Measurements from ENCODE around the gene OPN1LW. TPM values are rescaled to one million over a fixed set of nuclear protein-coding genes. Genes with fewer than 3 reads are reported as not detected.

The OPN1LW gene
- total RNA-seq, 4 donors from 2014 or later, result not detected

DNA sequence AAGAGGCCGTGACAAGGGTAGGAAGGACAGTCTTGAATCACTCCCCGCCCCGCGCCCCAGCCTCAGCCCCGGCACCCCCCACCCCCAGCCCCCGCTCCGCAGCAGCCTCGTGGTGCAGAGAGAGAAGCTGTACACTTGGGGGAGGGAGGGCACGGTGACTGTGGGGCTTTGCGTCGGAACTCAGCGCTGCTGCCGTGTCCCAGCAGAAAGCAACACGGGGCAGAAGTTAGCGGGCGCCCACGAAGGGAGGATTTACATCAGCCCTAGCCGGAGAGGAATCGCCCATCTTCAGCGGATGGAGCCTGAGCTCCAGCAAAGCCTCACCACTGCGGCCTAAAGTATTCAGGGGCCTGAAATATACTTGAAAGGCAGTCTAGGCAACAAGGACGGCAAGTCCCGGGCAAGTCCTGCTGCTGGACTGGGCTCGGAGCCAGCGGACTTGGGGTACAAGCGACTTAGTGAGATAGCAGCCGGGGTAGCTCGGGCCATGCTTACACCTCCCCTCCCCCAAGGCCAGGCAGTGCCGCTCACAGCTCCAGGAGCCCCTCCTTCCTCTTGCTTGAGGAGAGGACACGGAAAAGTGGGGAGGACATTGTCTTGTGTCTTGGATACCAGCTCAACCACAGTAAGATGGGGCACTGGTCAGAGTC, 18.5 kb upstream of the OPN1LW start:
- no peak overlapping the region for H3K4me3 ChIP-seq (ENCODE audit: low read depth, poor library complexity, severe bottlenecking)
- DNase-seq (ENCODE audit: low spot score in 2 of 2), result peak in 1 of 2 donors; percentile 78
- TF ChIP-seq, protein P1, sequence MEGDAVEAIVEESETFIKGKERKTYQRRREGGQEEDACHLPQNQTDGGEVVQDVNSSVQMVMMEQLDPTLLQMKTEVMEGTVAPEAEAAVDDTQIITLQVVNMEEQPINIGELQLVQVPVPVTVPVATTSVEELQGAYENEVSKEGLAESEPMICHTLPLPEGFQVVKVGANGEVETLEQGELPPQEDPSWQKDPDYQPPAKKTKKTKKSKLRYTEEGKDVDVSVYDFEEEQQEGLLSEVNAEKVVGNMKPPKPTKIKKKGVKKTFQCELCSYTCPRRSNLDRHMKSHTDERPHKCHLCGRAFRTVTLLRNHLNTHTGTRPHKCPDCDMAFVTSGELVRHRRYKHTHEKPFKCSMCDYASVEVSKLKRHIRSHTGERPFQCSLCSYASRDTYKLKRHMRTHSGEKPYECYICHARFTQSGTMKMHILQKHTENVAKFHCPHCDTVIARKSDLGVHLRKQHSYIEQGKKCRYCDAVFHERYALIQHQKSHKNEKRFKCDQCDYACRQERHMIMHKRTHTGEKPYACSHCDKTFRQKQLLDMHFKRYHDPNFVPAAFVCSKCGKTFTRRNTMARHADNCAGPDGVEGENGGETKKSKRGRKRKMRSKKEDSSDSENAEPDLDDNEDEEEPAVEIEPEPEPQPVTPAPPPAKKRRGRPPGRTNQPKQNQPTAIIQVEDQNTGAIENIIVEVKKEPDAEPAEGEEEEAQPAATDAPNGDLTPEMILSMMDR (IDR thresholded peaks at IDR 0.05), result no peak
- TF ChIP-seq POLR2A (IDR thresholded peaks at IDR 0.05), result no peak
- 84% methylated on average over 16 to 29 of the region's 30 CpGs for WGBS, 2 donors
- intact Hi-C loops (cut with DNase I; ENCODE audit: low total_unique reads), result no loop called here

DNA sequence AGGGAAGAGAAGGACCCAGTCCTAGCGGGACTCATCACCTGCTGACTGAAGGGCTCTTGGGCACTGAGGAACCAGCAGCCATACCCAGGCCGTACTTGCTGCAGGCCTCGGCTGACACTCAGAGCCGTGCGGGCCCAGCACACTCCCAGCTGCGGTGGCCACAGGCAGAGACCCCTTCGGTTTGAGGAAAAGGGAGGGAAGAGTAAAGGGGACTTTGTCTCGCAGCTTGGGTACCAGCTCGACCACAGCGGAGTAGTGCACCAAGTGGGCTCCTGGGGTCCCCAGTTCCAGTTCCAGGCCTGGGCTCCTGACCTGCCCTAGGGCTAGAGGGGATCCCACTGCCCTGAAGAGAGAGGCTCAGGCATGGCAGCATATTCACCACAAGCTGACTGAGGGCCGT, 17.9 kb upstream of the OPN1LW start:
- TF ChIP-seq POLR2A (IDR thresholded peaks at IDR 0.05), result no peak
- TF ChIP-seq, protein P1 (IDR thresholded peaks at IDR 0.05), result no peak
- DNase-seq (ENCODE audit: low spot score in 2 of 2), result peak in 1 of 2 donors; percentile 76
- H3K4me3 ChIP-seq (ENCODE audit: low read depth, poor library complexity, severe bottlenecking), result no peak overlapping the region
- intact Hi-C loops (cut with DNase I; ENCODE audit: low total_unique reads), result no loop called here
- 95 to 97% methylated on average over 5 to 11 of the region's 11 CpGs for WGBS, 2 donors

DNA sequence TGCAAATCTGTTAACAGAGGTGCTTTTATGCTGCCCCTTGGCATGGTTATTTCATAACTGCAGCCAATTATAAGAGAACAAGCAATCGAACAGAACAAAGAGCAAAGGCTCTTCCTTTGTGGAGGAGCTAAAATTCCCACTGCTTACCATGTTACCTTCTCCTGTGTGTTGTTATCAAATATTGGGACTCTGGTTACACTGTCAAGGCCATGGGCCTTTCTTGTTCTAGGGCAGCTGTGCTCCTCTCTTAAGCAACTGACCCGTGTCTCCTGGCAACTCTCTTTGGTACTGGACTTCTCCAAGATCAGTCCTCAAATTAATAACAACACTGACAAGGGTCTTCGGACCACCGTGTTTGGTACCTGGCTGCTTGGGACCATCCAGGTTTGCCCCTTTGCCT, 12.1 kb upstream of the OPN1LW start:
- DNase-seq (ENCODE audit: low spot score in 2 of 2), result peak in 1 of 2 donors; percentile 28
- no peak overlapping the region for H3K4me3 ChIP-seq (ENCODE audit: low read depth, poor library complexity, severe bottlenecking)
- TF ChIP-seq, protein P1 (IDR thresholded peaks at IDR 0.05), result no peak
- no peak for TF ChIP-seq POLR2A (IDR thresholded peaks at IDR 0.05)
- intact Hi-C loops (cut with DNase I; ENCODE audit: low total_unique reads), result no loop called here
- 75 to 88% methylated on average over 4 of the region's 4 CpGs for WGBS, 2 donors

DNA sequence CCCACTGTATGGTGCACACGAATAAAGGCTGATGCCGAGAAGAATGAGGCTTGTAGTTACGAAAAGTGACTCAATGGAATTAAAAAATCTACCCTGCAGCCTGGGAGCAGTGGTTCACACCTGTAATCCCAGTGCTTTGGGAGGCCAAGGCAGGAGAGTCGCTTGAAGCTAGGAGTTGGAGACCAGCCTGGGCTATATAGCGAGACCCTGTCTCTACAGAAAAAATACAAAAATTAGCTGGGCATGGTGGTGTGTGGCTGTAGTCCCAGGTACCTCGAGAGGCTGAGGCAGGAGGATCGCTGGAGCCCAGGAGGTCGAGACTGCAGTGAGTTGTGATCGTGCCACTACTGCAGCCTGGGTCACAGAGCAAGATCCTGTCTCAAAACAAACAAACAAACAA, 11.7 kb upstream of the OPN1LW start:
- intact Hi-C loops (cut with DNase I; ENCODE audit: low total_unique reads), result no loop called here
- TF ChIP-seq, protein P1 (IDR thresholded peaks at IDR 0.05), result no peak
- no peak for TF ChIP-seq POLR2A (IDR thresholded peaks at IDR 0.05)
- peak in 1 of 2 donors; percentile 58 for DNase-seq (ENCODE audit: low spot score in 2 of 2)
- H3K4me3 ChIP-seq (ENCODE audit: low read depth, poor library complexity, severe bottlenecking), result no peak overlapping the region
- 82 to 98% methylated on average over 9 of the region's 9 CpGs for WGBS, 2 donors

DNA sequence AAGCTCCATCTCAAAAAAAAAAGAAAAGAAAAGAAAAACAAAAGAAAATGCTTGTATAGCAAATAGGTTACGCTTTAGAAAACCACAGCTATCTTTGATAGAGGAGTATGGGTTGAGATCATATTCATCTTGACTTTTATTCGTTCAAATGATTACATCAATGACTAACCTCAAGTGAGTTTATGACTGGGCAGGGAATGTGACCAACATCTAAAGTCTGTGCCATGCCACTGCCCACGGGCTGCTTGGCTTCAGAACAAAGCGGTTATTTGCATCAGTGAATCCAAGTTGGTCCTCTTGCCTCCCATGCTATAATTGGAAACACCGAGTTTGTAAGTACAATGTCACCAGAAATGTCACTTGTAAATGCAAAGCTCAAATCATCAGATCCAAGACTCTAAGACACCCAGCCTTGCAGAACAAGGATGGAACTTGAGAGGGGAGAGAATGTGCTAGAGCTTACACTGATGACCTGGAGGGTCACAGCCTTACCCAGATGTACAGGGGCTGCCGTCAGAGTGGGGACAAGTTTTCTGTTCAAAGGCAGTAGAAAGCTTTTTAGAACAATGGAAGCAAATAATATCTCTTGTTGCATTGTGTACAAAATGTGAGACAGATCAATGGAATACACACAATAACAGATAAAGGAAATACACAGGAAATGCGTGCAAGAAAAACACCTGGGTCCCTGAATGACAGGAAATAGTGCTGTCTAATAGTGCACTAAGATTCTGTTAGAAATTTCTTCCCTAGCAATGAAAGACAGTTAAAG, 8.4 kb upstream of the OPN1LW start:
- no peak overlapping the region for H3K4me3 ChIP-seq (ENCODE audit: low read depth, poor library complexity, severe bottlenecking)
- no peak for TF ChIP-seq POLR2A (IDR thresholded peaks at IDR 0.05)
- TF ChIP-seq, protein P1 (IDR thresholded peaks at IDR 0.05), result no peak
- peak in 1 of 2 donors; percentile 52 for DNase-seq (ENCODE audit: low spot score in 2 of 2)
- WGBS, 2 donors, result 61 to 72% methylated on average over 7 of the region's 7 CpGs
- intact Hi-C loops (cut with DNase I; ENCODE audit: low total_unique reads), result no loop called here
